GDM1 (cell line): Measurements from ENCODE around the gene FANCC.

Experiments
- DNase-seq: peaks from one replicate; lab custom pipeline; 2025; lab: John Stamatoyannopoulos, UW

The FANCC gene

GRCh38 chr9:95070549-95071021 is 246.9 kb downstream of the FANCC start:
- no peak for DNase-seq

- DNase-seq, result no peak
Measured at GRCh38 chr9:95067897-95068296, 249.6 kb downstream of the FANCC start.

DNA sequence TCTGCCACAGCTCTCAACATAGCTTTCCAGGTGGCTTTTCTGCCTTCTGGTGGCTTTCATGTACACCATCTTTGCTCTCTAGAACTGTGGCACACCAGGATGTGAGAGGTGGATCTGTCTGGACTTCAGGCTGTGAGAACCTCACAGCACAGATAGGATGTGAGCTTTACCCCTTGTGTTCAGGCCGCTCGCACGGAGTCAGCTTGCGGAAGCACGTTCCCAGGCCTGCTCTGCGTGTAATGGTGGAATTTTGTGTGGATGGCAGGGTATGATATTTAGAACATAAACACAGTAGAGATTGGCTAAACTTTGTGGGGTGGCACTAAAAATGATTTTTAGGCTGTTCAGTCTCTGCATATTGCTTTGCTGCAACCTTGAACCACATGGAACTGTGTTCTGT is 250.5 kb downstream of the FANCC start:
- no peak for DNase-seq

GRCh38 chr9:95065224-95065623 is 252.3 kb downstream of the FANCC start:
- DNase-seq, result no peak

GRCh38 chr9:95063300-95063699 is 254.2 kb downstream of the FANCC start:
- no peak for DNase-seq

- no peak for DNase-seq
Measured at GRCh38 chr9:95062596-95063065, 254.9 kb downstream of the FANCC start.

GRCh38 chr9:95061916-95062595 is 255.5 kb downstream of the FANCC start:
- no peak for DNase-seq

DNA sequence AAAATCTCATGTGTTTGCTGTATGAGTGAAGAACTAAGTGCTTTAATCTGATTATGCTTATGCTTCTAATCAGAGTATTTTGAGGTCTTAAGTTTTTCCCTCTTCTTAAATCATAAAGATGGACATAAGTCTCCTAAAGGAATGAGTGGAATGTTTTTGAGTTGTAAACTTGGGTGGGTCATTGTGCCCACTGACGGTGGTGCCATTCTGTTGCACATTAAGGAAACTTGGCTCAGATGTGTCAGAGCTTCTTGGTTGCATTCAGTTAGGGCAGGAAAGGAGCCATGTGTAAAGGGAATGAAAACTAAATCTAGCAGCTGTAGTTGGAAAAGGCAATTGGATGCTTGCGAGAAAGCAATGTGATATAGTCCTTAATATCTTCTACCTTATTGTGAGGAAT is 256.6 kb downstream of the FANCC start:
- DNase-seq, result no peak

DNA sequence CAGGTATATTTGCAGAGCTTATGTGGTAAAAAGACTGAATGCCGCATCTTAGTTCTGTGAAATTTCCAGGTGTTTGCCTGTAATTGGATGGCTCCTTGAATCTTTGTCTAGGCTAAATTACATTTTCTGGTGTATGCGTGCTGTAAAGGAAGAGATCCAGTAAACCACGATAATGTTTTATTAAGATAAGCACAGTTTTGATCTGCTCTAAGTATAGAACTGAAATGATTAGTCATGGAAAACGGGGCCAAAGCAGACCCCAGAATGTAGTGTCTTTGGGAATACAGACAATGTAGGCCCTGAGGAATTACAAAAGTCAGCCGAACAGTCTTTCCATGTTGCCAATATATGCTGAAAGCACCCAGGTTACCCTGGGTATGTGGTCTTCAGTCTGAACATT is 257.3 kb downstream of the FANCC start:
- DNase-seq, result no peak

DNA sequence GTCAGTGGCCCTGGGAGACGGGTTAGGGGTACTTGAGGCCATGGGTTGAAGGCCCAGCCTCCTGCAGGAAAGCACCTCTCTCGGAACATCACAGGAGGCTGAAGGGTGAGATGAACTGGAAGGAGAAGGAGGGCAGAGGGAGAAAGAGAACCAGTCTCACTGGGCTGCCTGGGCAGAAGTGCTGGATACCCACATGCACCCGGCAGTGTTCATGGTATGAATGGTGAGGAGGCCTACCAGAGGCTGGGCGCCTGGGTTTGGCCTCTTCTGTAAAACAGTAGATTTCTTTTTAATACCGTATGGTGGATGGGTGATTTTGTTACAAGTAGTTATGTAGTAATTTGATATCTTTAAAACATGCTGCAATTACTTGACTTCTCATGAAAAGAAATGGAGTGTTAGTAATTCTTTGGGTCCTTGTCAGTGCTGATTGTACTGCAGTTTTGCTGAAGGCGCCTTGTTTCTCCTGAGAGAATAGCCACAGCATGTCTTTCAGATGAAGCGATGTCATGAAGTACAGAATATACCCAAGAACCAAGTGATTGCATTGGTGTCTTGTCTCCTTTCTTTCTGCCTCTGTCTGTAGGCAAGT is 258.6 kb downstream of the FANCC start:
- DNase-seq, result no peak

GRCh38 chr9:95058121-95058785 is 259.3 kb downstream of the FANCC start:
- DNase-seq, result no peak

GRCh38 chr9:95057101-95057500 is 260.4 kb downstream of the FANCC start:
- DNase-seq, result no peak

DNA sequence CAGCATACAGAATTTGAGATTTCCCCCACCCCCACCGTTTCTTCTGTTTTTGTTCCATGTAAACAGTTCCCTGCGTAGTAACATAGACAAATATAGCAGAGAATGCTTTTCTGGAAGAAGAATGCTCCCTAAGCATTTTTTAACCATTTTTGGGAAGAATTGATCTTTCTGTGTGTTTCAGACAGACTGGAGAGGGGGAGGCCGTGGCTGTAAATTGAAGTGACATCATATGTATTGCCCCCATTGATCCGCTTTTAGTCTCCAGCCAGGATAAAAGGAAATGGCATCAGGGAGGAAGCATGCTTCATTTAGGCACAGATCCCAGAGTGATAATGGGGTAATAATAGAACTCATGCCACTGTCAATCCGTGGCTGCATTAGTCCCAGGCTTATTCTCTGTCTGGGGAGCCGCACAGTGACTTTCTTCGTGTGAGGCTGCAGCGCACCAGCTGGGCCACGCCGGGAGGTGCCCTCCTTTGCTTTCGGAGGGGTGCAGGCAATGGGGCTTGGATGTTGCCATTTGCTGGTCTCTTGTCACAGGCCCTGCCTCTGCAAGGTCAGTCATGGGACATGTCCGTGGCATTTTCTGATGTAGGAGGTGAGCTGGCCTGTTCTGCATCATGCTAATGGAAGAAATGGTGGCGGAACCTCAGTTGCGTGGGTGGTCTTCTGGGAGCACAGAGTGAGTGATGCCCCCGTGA is 261.5 kb downstream of the FANCC start:
- no peak for DNase-seq

- DNase-seq, result no peak
Measured at GRCh38 chr9:95055334-95055850, 262.1 kb downstream of the FANCC start.

DNA sequence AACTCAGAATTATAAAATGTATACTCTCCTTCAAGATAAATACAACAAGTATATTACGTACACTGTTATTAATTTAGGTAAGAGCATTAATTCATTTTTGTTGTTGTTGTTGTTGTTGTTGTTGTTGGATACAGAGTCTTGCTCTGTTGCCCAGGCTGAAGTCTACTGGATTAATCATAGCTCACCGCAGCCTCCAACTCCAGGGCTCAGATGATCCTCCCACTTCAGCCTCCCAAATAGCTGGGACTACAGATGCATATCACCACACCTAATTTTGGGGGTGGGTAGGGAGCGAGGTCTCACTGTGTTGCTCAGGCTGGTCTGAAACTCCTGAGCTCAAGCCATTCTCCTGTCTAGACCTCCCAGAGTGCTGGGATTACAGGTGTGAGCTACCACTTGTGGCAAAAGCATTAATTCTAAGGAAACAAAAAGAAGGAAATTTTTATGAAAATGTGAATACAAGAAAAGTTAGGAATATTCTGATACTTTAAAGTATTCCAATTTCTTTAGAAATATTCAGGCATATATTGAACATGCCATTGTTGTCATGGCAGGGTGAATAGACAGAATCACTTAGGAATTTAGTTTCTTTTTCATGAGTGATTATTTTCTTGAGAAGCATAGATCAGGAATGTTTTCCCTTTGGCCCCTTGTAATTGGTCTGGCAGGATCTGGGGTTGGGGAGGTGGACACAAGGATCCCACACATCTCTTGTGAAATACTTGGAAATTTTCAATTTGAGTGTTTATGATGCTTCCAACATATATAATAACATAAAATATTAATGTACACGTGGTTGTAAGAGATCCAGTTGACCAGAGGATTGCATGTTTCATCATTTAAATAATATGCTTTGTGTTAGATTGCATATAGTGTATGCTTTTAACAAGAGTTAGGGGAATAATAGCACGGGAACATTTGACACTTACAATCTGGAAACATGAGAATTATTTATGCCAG is 263.6 kb downstream of the FANCC start:
- no peak for DNase-seq

DNA sequence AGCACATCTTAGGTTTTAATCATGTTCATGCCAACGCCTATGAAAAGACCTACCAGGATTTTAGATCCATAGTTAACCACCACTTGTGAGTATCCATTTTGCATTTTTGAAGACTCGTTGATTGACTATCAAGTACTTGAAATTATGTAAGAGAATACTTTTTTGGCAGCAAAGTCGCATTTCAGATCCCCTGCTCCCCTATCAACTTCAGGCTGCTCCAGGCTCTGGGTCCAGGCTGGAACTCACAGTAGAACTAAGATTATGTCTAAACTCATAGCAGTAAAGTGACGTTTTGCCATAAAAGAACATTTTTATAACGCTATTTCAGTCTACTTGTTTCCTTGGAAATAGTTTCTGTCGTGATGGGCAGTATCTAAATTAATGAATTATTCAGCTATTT is 267.7 kb downstream of the FANCC start:
- no peak for DNase-seq
